ENCODE results near the gene SMYD3. TPM values are rescaled to one million over a fixed set of nuclear protein-coding genes. Genes with fewer than 3 reads are reported as not detected.

SMYD3 gene
- total and polyA plus RNA-seq, 2 of the 4 experiments (the other 2 are of a cell fraction) = 26.5 to 37.6 TPM

GRCh38 chr1:246482805-246483568 is 24.1 kb downstream of the SMYD3 start:
- Histone ChIP-seq H2AK9ac (replicated peaks; ENCODE audit: low read depth, low read length, poor library complexity) (no peak overlapping the region), H3K56ac (ENCODE audit: extremely low read depth, insufficient read depth, low read length) (no peak overlapping the region), H3K27me3 (ENCODE audit: control insufficient read depth, insufficient read depth, low read length) (no peaks in the 10 kb centered on the region), H3K9ac (ENCODE audit: low read depth, low read length) (peak overlapping the region; percentile 50; the same call in 1 of the 2 replicates), H4K20me1 (ENCODE audit: insufficient read depth, low read length) (no peaks in the 10 kb centered on the region), H3K4me1 (ENCODE audit: control insufficient read depth, insufficient read depth, low read length) (peaks cover 3% of the 10 kb centered on the region), H3K4ac (ENCODE audit: low read depth, low read length) (no peak overlapping the region), H2BK20ac (ENCODE audit: low read depth, low read length) (no peak overlapping the region), H3K27ac (ENCODE audit: insufficient read depth, low read length) (peak overlapping the region; percentile 59; the same call in 1 of the 2 replicates), H3K9me1 (ENCODE audit: insufficient read depth, low read length) (0 out of 2 replicates have a peak, but pooled peaks cover 3% of the 10 kb centered on the region), H2BK15ac (ENCODE audit: low read depth, low read length) (no peak overlapping the region), H2AFZ (replicated peaks; ENCODE audit: low read length, poor library complexity) (no peak overlapping the region), H4K5ac (ENCODE audit: low read depth, low read length) (no peak overlapping the region), H2BK120ac (ENCODE audit: low read depth, low read length) (no peak overlapping the region), H3K79me1 (ENCODE audit: low read depth in 1 of 2, low read length in 2 of 2) (peaks cover 17 to 27% of the 10 kb centered on the region in 2 experiments; a peak in 3 of 4 replicates), H3K23ac (ENCODE audit: low read depth, low read length) (peak overlapping the region; percentile 76; the same call in 1 of the 2 replicates), H3K4me3 (ENCODE audit: insufficient read depth, low read depth, low read length) (peak overlapping the region; percentile 26; the same call in 1 of the 2 replicates), H3K18ac (ENCODE audit: low read depth, low read length) (peak overlapping the region; percentile 33; the same call in 1 of the 2 replicates), H2AK5ac (ENCODE audit: low read depth, low read length) (no peak overlapping the region), H2BK5ac (ENCODE audit: low read depth, low read length, poor library complexity, severe bottlenecking) (peak overlapping the region; percentile 48), H4K91ac (ENCODE audit: insufficient read depth, low read depth, low read length) (no peak overlapping the region), H3K36me3 (ENCODE audit: control insufficient read depth, insufficient read depth, low read length) (no peaks in the 10 kb centered on the region), H3K4me2 (ENCODE audit: low read depth, low read length) (peak overlapping the region; percentile 90), H3K14ac (replicated peaks; ENCODE audit: low read depth, low read length) (peak overlapping the region; percentile 88), H3K9me3 (ENCODE audit: control insufficient read depth, insufficient read depth, low read length) (no peaks in the 10 kb centered on the region), H4K8ac (ENCODE audit: low read depth in 2 of 2, low read length in 2 of 2) (no peak overlapping the region; a peak in 1 of 4 replicates)
- POLR2A ChIA-PET (ENCODE audit: unreplicated experiment) = no interaction called here
- CTCF ChIA-PET = interaction anchor here (1.4 kb wide), 1 partner anchor 11 kb away, joined by 4 read pairs; no protein-coding TSS in a partner anchor
- no TSS peak for BruUV-seq (replicated peaks)
- peak; percentile 43 for DNase-seq
- no CpG with 5 or more reads among the region's 4 CpGs for WGBS, 2 experiments (ENCODE audit: extremely low coverage in 2 of 2, insufficient read length in 1 of 2)
- intact Hi-C loops (cut with micrococcal nuclease) (no loop called here), in situ Hi-C loops (cut with MboI; ENCODE audit: low sequenced_read_pairs) (no loop called here), dilution Hi-C loops (cut with HindIII; ENCODE audit: low sequenced_read_pairs, unreplicated experiment) (no loop called here)
- ATAC-seq (ENCODE audit: low read depth) = peak; percentile 71
- TF ChIP-seq SMC3 (IDR thresholded peaks at IDR 0.05; ENCODE audit: low read depth, low read length) (no peak), MAZ (IDR thresholded peaks at IDR 0.05; ENCODE audit: borderline replicate concordance, low read depth, low read length) (no peak), RFX5 (IDR thresholded peaks at IDR 0.05; ENCODE audit: low read depth, low read length) (no peak), NFE2L2 (IDR thresholded peaks at IDR 0.05; ENCODE audit: low read depth, low read length) (no peak), FOS (IDR thresholded peaks at IDR 0.05; ENCODE audit: low read depth, low read length) (no peak), BHLHE40 (IDR thresholded peaks at IDR 0.05; ENCODE audit: low read depth, low read length) (no peak), RAD21 (IDR thresholded peaks at IDR 0.05; ENCODE audit: low read length) (no peak), RCOR1 (IDR thresholded peaks at IDR 0.05; ENCODE audit: insufficient replicate concordance, low read length) (no peak), CEBPB (IDR thresholded peaks at IDR 0.05; ENCODE audit: low read depth, low read length) (no peak), ELK1 (IDR thresholded peaks at IDR 0.05; ENCODE audit: borderline replicate concordance, low read depth, low read length) (no peak), MAFK (IDR thresholded peaks at IDR 0.05; ENCODE audit: low read depth, low read length) (no peak), MXI1 (IDR thresholded peaks at IDR 0.05; ENCODE audit: borderline replicate concordance, low read depth, low read length) (no peak), POLR2A (IDR thresholded peaks at IDR 0.05; ENCODE audit: low read depth, low read length) (no peak), CTCF (conservative IDR thresholded peaks at IDR 0.05; ENCODE audit: low read depth, low read length) (no peak)
